Iris pigment epithelial cell (primary cell): Measurements from ENCODE around the gene COA7.
A peak's percentile ranks its signal among the peaks of the same experiment; 100 is the strongest.
"Not testable (repeated sequence)": the region's sequence is repeated elsewhere in the genome, so short reads cannot be mapped to it uniquely, and the experiment has no call there.

Source experiments
- DNase-seq: peaks from one replicate; pipeline ENCODE4 v3.0.0-alpha.2; 2011; ENCODE audit warnings: low read depth

COA7 gene

GRCh38 chr1:52697795-52698674 is at the start of gene COA7:
Gene COA7, minus strand, starts transcription at chr1:52698347. Its CDS starts 21 bp downstream, at chr1:52698326.
- DNase-seq: peak; percentile 83

GRCh38 chr1:52747450-52747849 is 49.3 kb upstream of the COA7 start:
- peak; percentile 9 for DNase-seq

DNA sequence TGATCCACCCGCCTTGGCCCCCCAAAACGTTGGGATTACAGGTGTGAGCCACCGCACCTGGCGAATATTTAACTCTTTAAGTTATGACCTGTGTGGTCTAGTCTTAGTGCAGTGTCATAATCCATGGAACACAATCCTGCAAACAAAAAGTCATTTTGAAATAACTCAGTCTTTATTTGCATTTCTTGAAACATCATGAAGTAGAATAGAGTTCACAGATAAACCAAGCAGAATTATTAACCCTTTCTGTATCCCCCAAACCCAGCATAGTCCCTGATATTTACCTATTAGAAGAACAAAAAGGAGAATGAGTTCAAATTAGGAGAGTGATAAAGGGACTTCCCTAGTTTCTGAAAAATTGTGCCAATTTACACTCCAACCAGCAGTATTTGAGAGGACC is 48.0 kb upstream of the COA7 start:
- DNase-seq: no peak

- DNase-seq: no peak
Measured at GRCh38 chr1:52741259-52741658, 43.1 kb upstream of the COA7 start.

GRCh38 chr1:52739699-52740467 is 41.7 kb upstream of the COA7 start:
- DNase-seq: no peak

- no peak for DNase-seq
Measured at GRCh38 chr1:52738893-52739292, 40.7 kb upstream of the COA7 start.

DNA sequence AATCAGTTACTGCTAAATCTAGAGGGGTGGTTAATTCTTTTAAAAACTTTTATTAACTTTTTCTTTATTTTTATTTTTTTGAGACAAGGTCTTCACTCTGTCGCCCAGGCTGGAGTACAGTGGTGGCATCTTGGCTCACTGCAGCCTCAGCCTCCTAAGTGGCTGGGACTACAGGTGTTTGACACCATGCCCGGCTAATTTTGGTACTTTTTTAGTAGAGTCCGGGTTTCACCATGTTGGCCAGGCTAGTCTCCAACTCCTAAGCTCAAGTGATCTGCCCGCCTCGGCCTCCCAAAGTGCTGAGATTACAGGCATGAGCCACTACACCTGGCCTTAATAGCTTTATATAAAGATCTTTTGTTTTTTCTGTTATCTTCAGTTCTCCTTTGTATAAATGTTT is 40.0 kb upstream of the COA7 start:
- DNase-seq: no peak

- not testable (repeated sequence) for DNase-seq
Measured at GRCh38 chr1:52735371-52735770, 37.2 kb upstream of the COA7 start.

- DNase-seq: no peak
Measured at GRCh38 chr1:52733368-52733767, 35.2 kb upstream of the COA7 start.

GRCh38 chr1:52727956-52728656 is 30.0 kb upstream of the COA7 start:
- DNase-seq: no peak

GRCh38 chr1:52727114-52727586 is 29.0 kb upstream of the COA7 start:
- DNase-seq: peak; percentile 17

- DNase-seq: peak; percentile 81
Measured at GRCh38 chr1:52726265-52727113, 28.3 kb upstream of the COA7 start, which contains the start of gene ZYG11B. Gene ZYG11B, plus strand, starts transcription at chr1:52726453. Its CDS starts 201 bp downstream, at chr1:52726654.

DNA sequence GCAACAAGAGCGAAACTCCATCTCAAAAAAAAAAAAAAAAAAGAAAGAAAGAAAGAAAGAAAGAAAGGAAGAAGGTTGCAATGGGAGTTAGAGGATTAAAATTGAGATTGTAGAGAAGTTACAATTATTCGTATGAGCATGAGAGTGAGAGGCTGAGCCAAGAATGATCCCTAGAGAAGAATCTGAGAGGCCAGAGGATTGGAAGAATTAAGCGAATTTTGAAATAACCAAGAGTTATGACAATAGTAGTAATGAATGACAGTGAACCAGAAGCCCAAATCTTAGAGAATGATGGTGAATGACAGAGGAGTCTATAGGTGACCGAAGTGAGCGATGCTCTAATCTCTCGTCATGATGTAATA is 27.7 kb upstream of the COA7 start:
- no peak for DNase-seq

DNA sequence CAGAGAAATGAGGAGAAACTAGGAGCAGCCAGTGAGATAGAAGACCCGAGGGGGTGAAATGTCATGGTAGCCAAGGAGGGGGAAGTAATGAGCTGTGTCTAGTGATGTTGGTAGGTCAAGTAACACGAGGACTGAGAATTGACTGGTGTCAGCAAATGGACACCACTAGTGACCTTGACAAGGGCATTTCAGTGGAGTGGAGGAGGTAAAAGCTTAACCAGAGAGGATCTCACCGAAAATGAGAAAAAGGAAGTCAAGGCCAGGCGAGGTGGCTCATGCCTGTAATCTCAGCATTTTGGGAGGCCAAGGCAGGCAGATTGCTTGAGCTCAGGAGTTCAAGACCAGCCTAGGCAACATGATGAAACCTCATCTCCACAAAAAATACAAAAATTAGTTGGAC is 25.1 kb upstream of the COA7 start:
- no peak for DNase-seq

DNA sequence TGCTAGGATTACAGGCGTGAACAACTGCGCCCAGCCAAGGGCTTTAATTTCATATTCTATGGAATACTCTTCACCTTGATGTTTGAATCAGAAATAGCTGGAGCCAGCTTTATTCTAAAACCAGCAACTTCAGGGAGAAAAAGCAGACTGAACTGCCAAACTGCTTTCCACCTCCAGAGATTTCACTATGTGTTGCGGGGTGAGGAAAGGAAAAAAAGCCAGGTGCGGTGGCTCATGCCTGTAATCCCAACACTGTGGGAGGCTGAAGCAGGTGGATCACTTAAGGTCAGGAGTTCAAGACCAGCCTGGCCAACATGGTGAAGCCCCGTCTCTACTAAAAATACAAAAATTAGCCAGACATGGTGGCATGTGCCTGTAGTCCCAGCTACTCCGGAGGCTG is 17.1 kb upstream of the COA7 start:
- DNase-seq: not testable (repeated sequence)

DNA sequence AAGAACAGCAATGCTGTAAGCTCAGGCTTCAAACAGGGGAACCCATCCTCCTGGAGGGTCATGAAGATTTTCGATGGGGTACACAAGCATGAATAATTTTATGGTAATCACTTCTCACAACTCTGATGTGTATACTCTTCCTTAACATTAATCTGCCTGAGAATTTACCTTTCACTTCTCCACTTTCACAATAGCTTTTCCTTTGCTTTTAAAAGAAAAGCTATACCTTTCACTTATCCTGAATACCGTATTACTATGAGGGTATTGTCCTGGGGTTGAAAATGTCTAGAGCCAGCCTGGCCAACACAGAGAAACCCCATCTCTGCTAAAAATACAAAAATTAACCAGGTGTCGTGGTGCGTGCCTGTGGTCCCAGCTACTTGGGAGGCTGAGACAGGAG is 15.4 kb upstream of the COA7 start:
- no peak for DNase-seq

GRCh38 chr1:52709016-52709415 is 10.9 kb upstream of the COA7 start:
- no peak for DNase-seq

DNA sequence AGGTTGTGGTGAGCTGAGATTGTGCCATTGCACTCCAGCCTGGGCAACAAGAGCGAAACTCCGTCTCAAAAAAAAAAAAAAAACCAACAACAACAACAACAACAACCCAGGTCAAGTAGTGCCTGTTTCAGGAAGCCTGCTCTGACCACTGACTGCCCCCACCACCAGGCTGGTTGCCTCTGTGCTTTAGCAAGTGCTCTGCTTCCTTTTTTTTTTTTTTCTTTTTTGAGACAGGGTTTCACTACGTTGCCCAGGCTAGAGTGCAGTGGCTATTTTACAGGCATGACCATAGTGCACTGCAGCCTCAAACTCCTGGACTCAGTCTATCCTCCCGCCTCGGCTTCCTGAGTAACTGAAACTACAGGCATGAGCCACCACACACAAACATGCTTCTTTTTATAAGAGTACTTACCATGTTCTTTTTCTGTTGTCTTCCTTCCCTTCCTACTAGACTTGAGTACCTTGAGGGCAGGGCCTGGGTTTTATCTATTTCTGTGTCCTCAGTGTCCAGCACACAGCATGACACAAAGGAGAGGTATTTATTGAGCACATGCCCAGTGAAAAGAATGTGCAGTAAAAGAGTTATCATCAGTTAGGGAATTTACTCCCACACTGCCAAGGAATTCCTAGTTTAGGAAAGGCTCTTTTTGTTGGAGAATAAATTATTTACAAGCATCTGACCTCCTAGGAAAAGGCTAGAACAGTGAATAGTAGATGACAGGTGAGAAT is 9.9 kb upstream of the COA7 start:
- DNase-seq: peak; percentile 67

- no peak for DNase-seq
Measured at GRCh38 chr1:52706941-52707926, 9.1 kb upstream of the COA7 start.
